Caco-2 (cell line): ENCODE measurements around the gene AZU1. TPM values are rescaled to one million over a fixed set of nuclear protein-coding genes. Genes with fewer than 3 reads are reported as not detected.

Experiments
- BruUV-seq: library from RNA; stranded (reverse); fragments of 400-500 nt; replicated peaks from 2 replicates; lab custom pipeline; 2021; lab: Mats Ljungman, UMichigan
- CTCF ChIA-PET: fragments of 300-600 bp; sonication (Branson Sonifier 250); formaldehyde crosslinking; loops from one replicate; lab custom pipeline; 2022; ENCODE audit warnings: antibody characterized with exemption; lab: Charles Lee
- POLR2A ChIA-PET: fragments of 300-600 bp; sonication (Branson Sonifier 250); formaldehyde crosslinking; loops from one replicate; lab custom pipeline; 2022; ENCODE audit warnings: antibody characterized with exemption; lab: Charles Lee
- DNase-seq, 2 experiments: peaks; one replicate each; pipeline versions ENCODE4 v3.0.0 to v3.0.0-alpha.2; 2020 to 2022
- H3K27me3 ChIP-seq: replicated peaks from 2 replicates; pipeline ENCODE4 v1.6.0; 2011; ENCODE audit warnings: low read length; ENCODE audit not compliant: control insufficient read depth, insufficient read depth
- H3K36me3 ChIP-seq: 2 replicates; pipeline ENCODE4 v1.5.1; 2011; ENCODE audit warnings: low read length; ENCODE audit not compliant: control insufficient read depth, insufficient read depth
- H3K4me1 ChIP-seq: fragments of 250-450 bp; sonication (Bioruptor Pico); 2 replicates; pipeline ENCODE4 v1.5.1; 2020; ENCODE audit warnings: mild to moderate bottlenecking
- H3K4me3 ChIP-seq: 2 replicates; pipeline ENCODE4 v1.5.1; 2011; ENCODE audit warnings: low read depth, mild to moderate bottlenecking, control low read depth, low read length
- H3K9me3 ChIP-seq: fragments of 250-450 bp; sonication (Bioruptor Pico); 2 replicates; pipeline ENCODE4 v1.5.1; 2020; ENCODE audit warnings: mild to moderate bottlenecking, moderate library complexity
- H3K27ac Mint-ChIP-seq: one replicate; pipeline ENCODE4 v1.8.0; 2022; ENCODE audit warnings: mixed read lengths; ENCODE audit not compliant: unreplicated experiment
- H3K27me3 Mint-ChIP-seq: one replicate; pipeline ENCODE4 v1.8.0; 2022; ENCODE audit warnings: mixed read lengths; ENCODE audit not compliant: insufficient read depth, unreplicated experiment
- H3K36me3 Mint-ChIP-seq: one replicate; pipeline ENCODE4 v1.8.0; 2022; ENCODE audit warnings: mild to moderate bottlenecking, mixed read lengths; ENCODE audit not compliant: insufficient read depth, unreplicated experiment
- H3K4me1 Mint-ChIP-seq: one replicate; pipeline ENCODE4 v1.8.0; 2022; ENCODE audit warnings: low read depth, mixed read lengths; ENCODE audit not compliant: unreplicated experiment
- H3K4me3 Mint-ChIP-seq: one replicate; pipeline ENCODE4 v1.8.0; 2022; ENCODE audit warnings: mild to moderate bottlenecking, moderate library complexity, mixed read lengths; ENCODE audit not compliant: unreplicated experiment
- H3K9me3 Mint-ChIP-seq: one replicate; pipeline ENCODE4 v1.8.0; 2022; ENCODE audit warnings: mixed read lengths; ENCODE audit not compliant: unreplicated experiment
- CTCF ChIP-seq, 2 experiments: fragments of 200-600 bp in 1 of 2; IDR thresholded peaks; 1 replicate in 1 of 2; 2 replicates in 1 of 2; pipeline versions ENCODE4 v1.5.1 to v1.8.0; 2011 to 2022; ENCODE audit warnings: antibody characterized with exemption in 1 of 2, control low read depth in 1 of 2, inconsistent platforms in 1 of 2, low read depth in 1 of 2, low read length in 1 of 2, mild to moderate bottlenecking in 1 of 2, moderate library complexity in 1 of 2; ENCODE audit not compliant: insufficient read depth in 1 of 2, severe bottlenecking in 1 of 2, unreplicated experiment in 1 of 2
- intact Hi-C: fragments of 100-400 bp; cut with micrococcal nuclease; formaldehyde crosslinking; loops from one replicate; pipeline ENCODE4 v1.10.0; 2022; ENCODE audit not compliant: unreplicated experiment
- total RNA-seq: library from RNA; stranded (reverse); gene quantifications from 2 replicates; pipeline ENCODE4 v1.2.3, GENCODE V29; 2022

The AZU1 gene
- total RNA-seq, 1 experiment from 2014 or later, result not detected

- POLR2A ChIA-PET, result no interaction called here
- peaks cover 6% of the 10 kb centered on the region for H3K9me3 Mint-ChIP-seq
- peak overlapping the region; percentile 45 for H3K4me3 ChIP-seq
- H3K9me3 ChIP-seq, result no peaks in the 10 kb centered on the region
- no peak for TF ChIP-seq CTCF (IDR thresholded peaks at IDR 0.05; ENCODE audit: insufficient read depth in 1 of 2, low read depth in 1 of 2, low read length in 1 of 2, severe bottlenecking in 1 of 2, unreplicated experiment in 1 of 2)
- no peak overlapping the region for H3K27ac Mint-ChIP-seq
- DNase-seq, result no peak
- peak overlapping the region; percentile 74 for H3K4me3 Mint-ChIP-seq
- no peaks in the 10 kb centered on the region for H3K4me1 Mint-ChIP-seq
- H3K36me3 Mint-ChIP-seq, result peaks cover 26% of the 10 kb centered on the region
- no peaks in the 10 kb centered on the region for H3K27me3 ChIP-seq
- no peaks in the 10 kb centered on the region for H3K36me3 ChIP-seq
- no TSS peak for BruUV-seq
- CTCF ChIA-PET, result no interaction called here
- H3K27me3 Mint-ChIP-seq, result no peaks in the 10 kb centered on the region
- intact Hi-C loops, result no loop called here
- no peaks in the 10 kb centered on the region for H3K4me1 ChIP-seq
These were observed 6.3 kb upstream of the AZU1 start for GRCh38 chr19:821231-821824.

GRCh38 chr19:821825-822503 is 5.7 kb upstream of the AZU1 start, which contains the start of gene PLPPR3:
PLPPR3 (minus strand) TSS chr19:821955; CDS start chr19:821559, 396 bp downstream.
- Histone ChIP-seq H3K9me3 (no peaks in the 10 kb centered on the region), H3K4me1 (no peaks in the 10 kb centered on the region), H3K4me3 (peak within 1 kb of the TSS; percentile 45), H3K27me3 (no peaks in the 10 kb centered on the region), H3K36me3 (no peaks in the 10 kb centered on the region)
- peaks cover 20% of the 10 kb centered on the region for H3K36me3 Mint-ChIP-seq
- no peak within 1 kb of the TSS for H3K27ac Mint-ChIP-seq
- ChIA-PET CTCF (no interaction called here), POLR2A (no interaction called here)
- BruUV-seq, result no TSS peak
- no peak for DNase-seq
- no peak for TF ChIP-seq CTCF (IDR thresholded peaks at IDR 0.05; ENCODE audit: insufficient read depth in 1 of 2, low read depth in 1 of 2, low read length in 1 of 2, severe bottlenecking in 1 of 2, unreplicated experiment in 1 of 2)
- H3K27me3 Mint-ChIP-seq, result no peaks in the 10 kb centered on the region
- no peaks in the 10 kb centered on the region for H3K4me1 Mint-ChIP-seq
- H3K4me3 Mint-ChIP-seq, result peak within 1 kb of the TSS; percentile 74
- H3K9me3 Mint-ChIP-seq, result peaks cover under 1% of the 10 kb centered on the region
- intact Hi-C loops, result no loop called here

- Mint-ChIP-seq H3K36me3 (peaks cover 8% of the 10 kb centered on the region), H3K9me3 (no peaks in the 10 kb centered on the region), H3K4me1 (no peaks in the 10 kb centered on the region), H3K27ac (no peak overlapping the region), H3K4me3 (no peak overlapping the region), H3K27me3 (no peaks in the 10 kb centered on the region)
- Histone ChIP-seq H3K36me3 (no peaks in the 10 kb centered on the region), H3K27me3 (no peaks in the 10 kb centered on the region), H3K9me3 (no peaks in the 10 kb centered on the region), H3K4me1 (no peaks in the 10 kb centered on the region), H3K4me3 (no peak overlapping the region)
- intact Hi-C loops, result no loop called here
- ChIA-PET CTCF (no interaction called here), POLR2A (no interaction called here)
- no TSS peak for BruUV-seq
- no peak for DNase-seq
- no peak for TF ChIP-seq CTCF (IDR thresholded peaks at IDR 0.05; ENCODE audit: insufficient read depth in 1 of 2, low read depth in 1 of 2, low read length in 1 of 2, severe bottlenecking in 1 of 2, unreplicated experiment in 1 of 2)
These were observed 4.0 kb upstream of the AZU1 start for GRCh38 chr19:823565-824121.
